HepG2 (cell line): ENCODE measurements around the gene MYLK2.

Experiments used
- POLR2AphosphoS5 ChIP-seq: IDR thresholded peaks from 2 replicates; pipeline ENCODE4 v1.6.1; 2012; ENCODE audit warnings: low read depth, low read length
- RELA ChIP-seq: sonication (generic); formaldehyde crosslinking; IDR thresholded peaks from 2 replicates; pipeline ENCODE4 v1.4.0; 2020; ENCODE audit warnings: missing genetic modification reagents
- U2AF1 ChIP-seq: fragments of 200-400 bp; formaldehyde crosslinking; optimal IDR thresholded peaks from 2 replicates; pipeline ENCODE3; 2017; ENCODE audit warnings: mild to moderate bottlenecking, low read depth, low read length
- ZFP82 ChIP-seq: sonication (generic); formaldehyde crosslinking; IDR thresholded peaks from 2 replicates; pipeline ENCODE4 v1.5.1; 2020; ENCODE audit warnings: mild to moderate bottlenecking, missing genetic modification reagents, borderline replicate concordance
- ZNF121 ChIP-seq: sonication (generic); formaldehyde crosslinking; IDR thresholded peaks from 2 replicates; pipeline ENCODE4 v1.5.0; 2020; ENCODE audit warnings: mild to moderate bottlenecking, missing genetic modification reagents
- ZNF180 ChIP-seq: sonication (generic); formaldehyde crosslinking; IDR thresholded peaks from 2 replicates; pipeline ENCODE4 v1.4.0; 2020; ENCODE audit warnings: low read depth, missing genetic modification reagents, borderline replicate concordance
- ZNF282 ChIP-seq: fragments of 450-650 bp; IDR thresholded peaks from 2 replicates; pipeline ENCODE4 v1.6.1; 2018; ENCODE audit not compliant: partially characterized antibody
- TF ChIP-seq, protein P1 (sequence below): sonication (generic); formaldehyde crosslinking; IDR thresholded peaks from 2 replicates; pipeline ENCODE4 v1.4.0; 2020; ENCODE audit warnings: missing genetic modification reagents
- TF ChIP-seq, protein P2 (sequence below): sonication (generic); formaldehyde crosslinking; IDR thresholded peaks from 2 replicates; pipeline ENCODE4 v1.4.0; 2020; ENCODE audit warnings: missing genetic modification reagents
- TF ChIP-seq, protein P3 (sequence below): sonication (generic); formaldehyde crosslinking; IDR thresholded peaks from 2 replicates; pipeline ENCODE4 v1.5.0; 2020; ENCODE audit warnings: missing genetic modification reagents
- TF ChIP-seq, protein P4 (sequence below): sonication (generic); formaldehyde crosslinking; IDR thresholded peaks from 2 replicates; pipeline ENCODE4 v1.5.0; 2020; ENCODE audit warnings: mild to moderate bottlenecking, missing genetic modification reagents, moderate library complexity

DNA sequence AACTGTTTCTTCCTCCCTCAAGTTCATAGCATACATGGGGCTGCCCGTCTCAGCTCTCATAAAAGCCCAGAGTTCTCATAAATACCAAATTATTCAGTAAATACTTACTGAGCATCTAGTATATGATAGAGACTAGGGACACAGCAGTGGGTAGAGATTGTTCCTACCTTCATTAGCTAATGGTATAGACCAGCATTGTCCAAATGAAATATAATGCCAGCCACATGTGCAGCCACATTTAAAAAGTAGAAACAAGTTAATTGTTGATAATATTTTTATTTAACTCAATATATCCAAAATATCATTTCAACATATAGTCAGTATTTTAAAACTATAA, 52.4 kb downstream of the MYLK2 start:
- TF ChIP-seq, protein P1, sequence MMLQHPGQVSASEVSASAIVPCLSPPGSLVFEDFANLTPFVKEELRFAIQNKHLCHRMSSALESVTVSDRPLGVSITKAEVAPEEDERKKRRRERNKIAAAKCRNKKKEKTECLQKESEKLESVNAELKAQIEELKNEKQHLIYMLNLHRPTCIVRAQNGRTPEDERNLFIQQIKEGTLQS (CRISPR knock-in tag): no peak
- no peak for TF ChIP-seq RELA (CRISPR knock-in tag)
- TF ChIP-seq ZNF121 (CRISPR knock-in tag): no peak
- TF ChIP-seq, protein P2, sequence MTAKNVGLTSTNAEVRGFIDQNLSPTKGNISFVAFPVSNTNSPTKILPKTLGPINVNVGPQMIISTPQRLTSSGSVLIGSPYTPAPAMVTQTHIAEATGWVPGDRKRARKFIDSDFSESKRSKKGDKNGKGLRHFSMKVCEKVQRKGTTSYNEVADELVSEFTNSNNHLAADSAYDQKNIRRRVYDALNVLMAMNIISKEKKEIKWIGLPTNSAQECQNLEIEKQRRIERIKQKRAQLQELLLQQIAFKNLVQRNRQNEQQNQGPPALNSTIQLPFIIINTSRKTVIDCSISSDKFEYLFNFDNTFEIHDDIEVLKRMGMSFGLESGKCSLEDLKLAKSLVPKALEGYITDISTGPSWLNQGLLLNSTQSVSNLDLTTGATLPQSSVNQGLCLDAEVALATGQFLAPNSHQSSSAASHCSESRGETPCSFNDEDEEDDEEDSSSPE (CRISPR knock-in tag): no peak
- TF ChIP-seq ZFP82 (CRISPR knock-in tag): no peak
- TF ChIP-seq, protein P3, sequence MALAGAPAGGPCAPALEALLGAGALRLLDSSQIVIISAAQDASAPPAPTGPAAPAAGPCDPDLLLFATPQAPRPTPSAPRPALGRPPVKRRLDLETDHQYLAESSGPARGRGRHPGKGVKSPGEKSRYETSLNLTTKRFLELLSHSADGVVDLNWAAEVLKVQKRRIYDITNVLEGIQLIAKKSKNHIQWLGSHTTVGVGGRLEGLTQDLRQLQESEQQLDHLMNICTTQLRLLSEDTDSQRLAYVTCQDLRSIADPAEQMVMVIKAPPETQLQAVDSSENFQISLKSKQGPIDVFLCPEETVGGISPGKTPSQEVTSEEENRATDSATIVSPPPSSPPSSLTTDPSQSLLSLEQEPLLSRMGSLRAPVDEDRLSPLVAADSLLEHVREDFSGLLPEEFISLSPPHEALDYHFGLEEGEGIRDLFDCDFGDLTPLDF (CRISPR knock-in tag): no peak
- TF ChIP-seq, protein P4, sequence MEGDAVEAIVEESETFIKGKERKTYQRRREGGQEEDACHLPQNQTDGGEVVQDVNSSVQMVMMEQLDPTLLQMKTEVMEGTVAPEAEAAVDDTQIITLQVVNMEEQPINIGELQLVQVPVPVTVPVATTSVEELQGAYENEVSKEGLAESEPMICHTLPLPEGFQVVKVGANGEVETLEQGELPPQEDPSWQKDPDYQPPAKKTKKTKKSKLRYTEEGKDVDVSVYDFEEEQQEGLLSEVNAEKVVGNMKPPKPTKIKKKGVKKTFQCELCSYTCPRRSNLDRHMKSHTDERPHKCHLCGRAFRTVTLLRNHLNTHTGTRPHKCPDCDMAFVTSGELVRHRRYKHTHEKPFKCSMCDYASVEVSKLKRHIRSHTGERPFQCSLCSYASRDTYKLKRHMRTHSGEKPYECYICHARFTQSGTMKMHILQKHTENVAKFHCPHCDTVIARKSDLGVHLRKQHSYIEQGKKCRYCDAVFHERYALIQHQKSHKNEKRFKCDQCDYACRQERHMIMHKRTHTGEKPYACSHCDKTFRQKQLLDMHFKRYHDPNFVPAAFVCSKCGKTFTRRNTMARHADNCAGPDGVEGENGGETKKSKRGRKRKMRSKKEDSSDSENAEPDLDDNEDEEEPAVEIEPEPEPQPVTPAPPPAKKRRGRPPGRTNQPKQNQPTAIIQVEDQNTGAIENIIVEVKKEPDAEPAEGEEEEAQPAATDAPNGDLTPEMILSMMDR (CRISPR knock-in tag): no peak
- no peak for TF ChIP-seq POLR2AphosphoS5
- no peak for TF ChIP-seq U2AF1
- TF ChIP-seq ZNF180: no peak
- TF ChIP-seq ZNF282: no peak
